ENCODE data around the gene TNIK.

GRCh38 chr3:171281256-171281992 is 178.8 kb downstream of the TNIK start:
- TF ChIP-seq POLR2AphosphoS5 (IDR thresholded peaks at IDR 0.05; ENCODE audit: low read depth, low read length) (no peak), SIN3A (IDR thresholded peaks at IDR 0.05; ENCODE audit: borderline replicate concordance, insufficient read depth, low read length) (no peak), REST (IDR thresholded peaks at IDR 0.05; ENCODE audit: insufficient read depth in 1 of 2, low read depth in 2 of 2, low read length in 2 of 2) (no peak)

Data from PFSK-1 (cell line).